Mammary epithelial cell (primary cell): ENCODE measurements around the gene FOXO1.

Experiments
- EZH2 ChIP-seq: IDR thresholded peaks from 2 replicates; pipeline ENCODE4 v1.6.1; 2012; ENCODE audit warnings: low read length, inconsistent platforms, borderline replicate concordance
- TF ChIP-seq, protein P1 (sequence below), 2 donors: IDR thresholded peaks in 1 of 2; conservative IDR thresholded peaks in 1 of 2; 2 replicates each; pipeline ENCODE4 v1.5.1; 2011 to 2012; ENCODE audit warnings: inconsistent platforms in 2 of 2, low read length in 2 of 2, mild to moderate bottlenecking in 2 of 2, control low read depth in 1 of 2, low read depth in 1 of 2; ENCODE audit not compliant: insufficient read depth in 1 of 2; ENCODE audit errors: extremely low read depth in 1 of 2

DNA sequence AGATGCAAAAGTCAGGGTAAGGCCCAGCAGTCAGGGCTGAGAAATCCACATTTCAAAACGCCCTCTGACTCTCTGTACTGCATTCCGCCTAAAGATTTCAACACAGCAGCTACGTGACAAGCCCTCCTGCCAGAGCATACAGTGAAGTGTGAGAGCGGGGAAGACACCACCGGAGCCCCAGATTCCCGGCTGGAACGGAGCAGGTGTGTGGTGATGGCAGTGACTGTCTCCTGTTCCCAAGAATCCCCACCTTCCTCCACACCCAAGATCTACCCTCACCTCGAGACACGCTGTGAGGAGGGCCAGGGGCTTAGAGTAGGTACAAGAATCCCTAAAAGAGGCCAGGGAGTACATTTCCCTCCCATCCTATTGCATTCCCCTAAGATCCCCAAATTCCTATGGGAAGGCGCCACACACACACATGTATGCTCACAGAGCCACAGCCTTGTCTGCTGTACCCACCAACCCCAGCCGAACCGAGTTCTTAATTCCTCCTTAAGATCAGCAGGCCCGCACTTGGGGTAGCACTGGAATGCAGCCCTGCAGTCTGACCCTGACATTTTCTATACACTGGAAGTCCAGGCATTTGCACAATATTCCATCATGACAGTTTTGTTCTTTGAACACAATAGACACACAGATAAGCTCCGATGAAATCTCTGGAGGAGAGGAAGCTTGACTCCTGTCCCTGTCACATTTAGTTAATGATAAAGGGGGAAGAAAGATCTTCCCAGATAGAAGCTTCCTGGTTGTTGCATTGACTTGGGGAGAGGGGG, 102.9 kb downstream of the FOXO1 start:
- TF ChIP-seq, protein P1, sequence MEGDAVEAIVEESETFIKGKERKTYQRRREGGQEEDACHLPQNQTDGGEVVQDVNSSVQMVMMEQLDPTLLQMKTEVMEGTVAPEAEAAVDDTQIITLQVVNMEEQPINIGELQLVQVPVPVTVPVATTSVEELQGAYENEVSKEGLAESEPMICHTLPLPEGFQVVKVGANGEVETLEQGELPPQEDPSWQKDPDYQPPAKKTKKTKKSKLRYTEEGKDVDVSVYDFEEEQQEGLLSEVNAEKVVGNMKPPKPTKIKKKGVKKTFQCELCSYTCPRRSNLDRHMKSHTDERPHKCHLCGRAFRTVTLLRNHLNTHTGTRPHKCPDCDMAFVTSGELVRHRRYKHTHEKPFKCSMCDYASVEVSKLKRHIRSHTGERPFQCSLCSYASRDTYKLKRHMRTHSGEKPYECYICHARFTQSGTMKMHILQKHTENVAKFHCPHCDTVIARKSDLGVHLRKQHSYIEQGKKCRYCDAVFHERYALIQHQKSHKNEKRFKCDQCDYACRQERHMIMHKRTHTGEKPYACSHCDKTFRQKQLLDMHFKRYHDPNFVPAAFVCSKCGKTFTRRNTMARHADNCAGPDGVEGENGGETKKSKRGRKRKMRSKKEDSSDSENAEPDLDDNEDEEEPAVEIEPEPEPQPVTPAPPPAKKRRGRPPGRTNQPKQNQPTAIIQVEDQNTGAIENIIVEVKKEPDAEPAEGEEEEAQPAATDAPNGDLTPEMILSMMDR (conservative IDR thresholded peaks at IDR 0.05 in 1 of 2, IDR thresholded peaks at IDR 0.05 in 1 of 2; ENCODE audit: extremely low read depth in 1 of 2, insufficient read depth in 1 of 2, low read depth in 1 of 2, low read length in 2 of 2): no peak
- TF ChIP-seq EZH2: no peak
